Measurements from ENCODE around the gene PYCARD.

DNA sequence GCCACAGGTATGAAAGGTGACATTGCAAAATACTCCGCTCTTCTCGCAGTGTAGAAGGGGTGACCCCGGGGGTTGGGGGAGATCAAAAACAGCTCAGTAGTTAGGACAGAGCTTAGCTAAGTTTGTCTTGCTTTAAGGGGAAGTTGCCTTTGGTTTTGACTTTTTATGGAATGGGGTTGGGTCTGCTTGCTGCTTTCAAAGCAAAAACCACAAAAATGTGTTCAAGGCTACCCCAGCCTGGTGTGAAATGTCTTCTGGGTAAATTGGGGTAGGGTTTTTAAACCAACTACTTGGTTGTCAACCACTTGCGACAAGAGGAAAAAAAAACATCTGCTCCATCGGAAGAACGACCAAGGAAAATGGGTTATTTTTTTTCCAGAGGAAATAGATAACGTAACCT, 16.4 kb downstream of the PYCARD start:
- TF ChIP-seq, protein P1, sequence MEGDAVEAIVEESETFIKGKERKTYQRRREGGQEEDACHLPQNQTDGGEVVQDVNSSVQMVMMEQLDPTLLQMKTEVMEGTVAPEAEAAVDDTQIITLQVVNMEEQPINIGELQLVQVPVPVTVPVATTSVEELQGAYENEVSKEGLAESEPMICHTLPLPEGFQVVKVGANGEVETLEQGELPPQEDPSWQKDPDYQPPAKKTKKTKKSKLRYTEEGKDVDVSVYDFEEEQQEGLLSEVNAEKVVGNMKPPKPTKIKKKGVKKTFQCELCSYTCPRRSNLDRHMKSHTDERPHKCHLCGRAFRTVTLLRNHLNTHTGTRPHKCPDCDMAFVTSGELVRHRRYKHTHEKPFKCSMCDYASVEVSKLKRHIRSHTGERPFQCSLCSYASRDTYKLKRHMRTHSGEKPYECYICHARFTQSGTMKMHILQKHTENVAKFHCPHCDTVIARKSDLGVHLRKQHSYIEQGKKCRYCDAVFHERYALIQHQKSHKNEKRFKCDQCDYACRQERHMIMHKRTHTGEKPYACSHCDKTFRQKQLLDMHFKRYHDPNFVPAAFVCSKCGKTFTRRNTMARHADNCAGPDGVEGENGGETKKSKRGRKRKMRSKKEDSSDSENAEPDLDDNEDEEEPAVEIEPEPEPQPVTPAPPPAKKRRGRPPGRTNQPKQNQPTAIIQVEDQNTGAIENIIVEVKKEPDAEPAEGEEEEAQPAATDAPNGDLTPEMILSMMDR (IDR thresholded peaks at IDR 0.05) = no peak
- TF ChIP-seq POLR2AphosphoS5 (IDR thresholded peaks at IDR 0.05) (no peak), POLR2A (IDR thresholded peaks at IDR 0.05) (no peak)
